CD4-positive, alpha-beta T cell (primary cell): ENCODE data around the gene UNKL. TPM values are rescaled to one million over a fixed set of nuclear protein-coding genes. Genes with fewer than 3 reads are reported as not detected.

ENCODE experiments used
- ATAC-seq: fragments of 200-7000 bp; cut with Tn5 transposase; one replicate; pipeline ENCODE4 v1.10.0; 2022; ENCODE audit warnings: mild to moderate bottlenecking; ENCODE audit not compliant: poor library complexity
- CTCF ChIA-PET: fragments of 350-600 bp; sonication (Branson Sonifier 250); formaldehyde crosslinking; loops from one replicate; lab custom pipeline; 2021; ENCODE audit warnings: antibody characterized with exemption, inconsistent platforms; lab: Charles Lee
- POLR2A ChIA-PET: fragments of 350-600 bp; sonication (Branson Sonifier 250); formaldehyde crosslinking; loops from one replicate; lab custom pipeline; 2021; ENCODE audit warnings: antibody characterized with exemption, inconsistent platforms; lab: Charles Lee
- DNase-seq, 14 experiments: peaks; one replicate each; pipeline ENCODE4 v3.0.0-alpha.2; 2013 to 2020; ENCODE audit warnings: mixed read lengths in 2 of 14
- H3K27ac ChIP-seq, 2 donors: one replicate each; pipeline versions ENCODE4 v1.5.1 to v1.7.0; 2013; ENCODE audit warnings: low read length in 2 of 2, low read depth in 1 of 2, mild to moderate bottlenecking in 1 of 2
- H3K27me3 ChIP-seq, 2 experiments: 1 replicate in 1 of 2; 2 replicates in 1 of 2; pipeline versions ENCODE4 v1.6.1 to v1.7.0; 2013; ENCODE audit warnings: low read length in 2 of 2, control low read depth in 1 of 2, mild to moderate bottlenecking in 1 of 2, moderate library complexity in 1 of 2; ENCODE audit not compliant: insufficient read depth in 2 of 2, control insufficient read depth in 1 of 2
- H3K36me3 ChIP-seq: one replicate; pipeline ENCODE4 v1.6.1; 2013; ENCODE audit warnings: low read length, control low read depth; ENCODE audit not compliant: insufficient read depth
- H3K4me1 ChIP-seq: one replicate; pipeline ENCODE4 v1.6.1; 2013; ENCODE audit warnings: low read length, control low read depth; ENCODE audit not compliant: insufficient read depth
- H3K4me3 ChIP-seq: one replicate; pipeline ENCODE4 v1.5.1; 2013; ENCODE audit warnings: mild to moderate bottlenecking, low read length, moderate library complexity
- H3K9me3 ChIP-seq, 2 experiments: 1 replicate in 1 of 2; 2 replicates in 1 of 2; pipeline versions ENCODE4 v1.6.1 to v1.7.0; 2013; ENCODE audit warnings: low read length in 2 of 2, mild to moderate bottlenecking in 2 of 2, control low read depth in 1 of 2, moderate library complexity in 1 of 2; ENCODE audit not compliant: control insufficient read depth in 1 of 2, insufficient read depth in 1 of 2
- H3K27ac Mint-ChIP-seq: one replicate; pipeline ENCODE4 v1.8.0; 2020; ENCODE audit warnings: mixed read lengths
- H3K27me3 Mint-ChIP-seq: one replicate; pipeline ENCODE4 v1.8.0; 2021; ENCODE audit warnings: mixed read lengths
- H3K36me3 Mint-ChIP-seq: one replicate; pipeline ENCODE4 v1.8.0; 2021; ENCODE audit warnings: low read depth, mixed read lengths
- H3K4me1 Mint-ChIP-seq: one replicate; pipeline ENCODE4 v1.8.0; 2021; ENCODE audit warnings: low read depth, mixed read lengths
- H3K4me3 Mint-ChIP-seq: one replicate; pipeline ENCODE4 v1.8.0; 2020; ENCODE audit warnings: mild to moderate bottlenecking, mixed read lengths
- H3K9me3 Mint-ChIP-seq: one replicate; pipeline ENCODE4 v1.8.0; 2020; ENCODE audit warnings: mixed read lengths
- intact Hi-C, 2 experiments: fragments of 100-400 bp; cut with DNase I in 1 of 2; cut with micrococcal nuclease in 1 of 2; formaldehyde crosslinking; loops; one replicate each; pipeline versions ENCODE4 v1.15.1 to v1.9.0; 2023 to 2025; cut with DNase I, micrococcal nuclease
- total RNA-seq, 174 experiments: library from RNA in 2 of 174; stranded (reverse) in 2 of 174; gene quantifications; one replicate each; pipeline ENCODE4 v1.2.3 and lab custom pipeline; 2021 to 2026
- TF ChIP-seq, protein P1 (sequence below): fragments of 200-600 bp; IDR thresholded peaks from one replicate; pipeline ENCODE4 v1.8.0; 2022; ENCODE audit warnings: antibody characterized with exemption, mild to moderate bottlenecking

The UNKL gene
- total RNA-seq, 2 experiments from 2014 or later, result 52.6 to 53.2 TPM

DNA sequence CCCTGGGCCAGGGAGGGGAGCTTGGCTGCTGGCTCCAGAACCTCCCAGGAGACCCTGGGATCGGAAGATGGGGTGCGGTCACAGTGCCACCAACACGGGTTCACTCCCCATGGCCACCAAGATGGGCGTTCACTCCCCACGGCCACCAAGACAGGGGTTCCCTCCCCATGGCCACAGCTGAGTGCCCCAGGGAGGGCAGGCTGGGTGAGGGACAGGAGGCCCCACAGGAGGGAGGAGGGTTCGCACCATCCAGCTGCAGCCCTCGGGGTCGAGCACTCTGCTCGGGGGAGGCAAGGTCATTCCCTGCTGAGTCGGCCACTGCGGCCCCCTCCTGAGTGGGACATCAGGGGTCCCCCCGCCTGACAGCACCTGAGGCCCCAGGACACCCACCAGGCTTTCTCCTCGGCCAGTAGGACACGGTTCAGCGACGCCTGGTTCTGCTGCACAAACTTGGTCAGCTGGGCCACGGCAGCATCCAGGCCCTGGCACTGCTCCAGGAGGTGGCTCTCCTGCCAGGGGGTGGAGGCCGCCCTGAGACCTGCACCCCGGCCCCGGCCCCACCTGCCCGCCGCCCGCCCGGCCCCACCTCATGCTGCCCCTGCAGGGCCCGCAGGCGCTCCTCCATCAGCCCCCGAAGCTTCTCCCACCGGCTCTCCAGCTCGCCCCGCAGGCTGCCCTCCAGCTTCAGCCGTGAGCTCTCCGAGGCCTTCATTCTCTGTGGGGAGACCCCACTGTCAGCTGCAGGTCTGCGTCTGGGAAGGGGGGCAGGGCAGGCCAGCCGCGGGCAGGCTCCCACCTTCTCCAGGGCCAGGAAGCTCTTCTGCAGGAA lies 23.9 kb upstream of the UNKL start:
- ChIA-PET CTCF (no interaction called here), POLR2A (no interaction called here)
- no peaks in the 10 kb centered on the region for H3K4me1 ChIP-seq
- Mint-ChIP-seq H3K4me1 (no peaks in the 10 kb centered on the region), H3K4me3 (no peak overlapping the region), H3K27me3 (no peaks in the 10 kb centered on the region), H3K36me3 (no peaks in the 10 kb centered on the region), H3K9me3 (no peaks in the 10 kb centered on the region), H3K27ac (no peak overlapping the region)
- no peaks in the 10 kb centered on the region for H3K9me3 ChIP-seq
- TF ChIP-seq, protein P1, sequence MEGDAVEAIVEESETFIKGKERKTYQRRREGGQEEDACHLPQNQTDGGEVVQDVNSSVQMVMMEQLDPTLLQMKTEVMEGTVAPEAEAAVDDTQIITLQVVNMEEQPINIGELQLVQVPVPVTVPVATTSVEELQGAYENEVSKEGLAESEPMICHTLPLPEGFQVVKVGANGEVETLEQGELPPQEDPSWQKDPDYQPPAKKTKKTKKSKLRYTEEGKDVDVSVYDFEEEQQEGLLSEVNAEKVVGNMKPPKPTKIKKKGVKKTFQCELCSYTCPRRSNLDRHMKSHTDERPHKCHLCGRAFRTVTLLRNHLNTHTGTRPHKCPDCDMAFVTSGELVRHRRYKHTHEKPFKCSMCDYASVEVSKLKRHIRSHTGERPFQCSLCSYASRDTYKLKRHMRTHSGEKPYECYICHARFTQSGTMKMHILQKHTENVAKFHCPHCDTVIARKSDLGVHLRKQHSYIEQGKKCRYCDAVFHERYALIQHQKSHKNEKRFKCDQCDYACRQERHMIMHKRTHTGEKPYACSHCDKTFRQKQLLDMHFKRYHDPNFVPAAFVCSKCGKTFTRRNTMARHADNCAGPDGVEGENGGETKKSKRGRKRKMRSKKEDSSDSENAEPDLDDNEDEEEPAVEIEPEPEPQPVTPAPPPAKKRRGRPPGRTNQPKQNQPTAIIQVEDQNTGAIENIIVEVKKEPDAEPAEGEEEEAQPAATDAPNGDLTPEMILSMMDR, result no peak
- no peak overlapping the region for H3K4me3 ChIP-seq
- H3K27me3 ChIP-seq, result peaks cover 0 to 1% of the 10 kb centered on the region in 2 experiments
- no peak for DNase-seq
- H3K27ac ChIP-seq, result no peak overlapping the region
- ATAC-seq, result no peak
- H3K36me3 ChIP-seq, result no peaks in the 10 kb centered on the region
- intact Hi-C loops, result no loop called here

DNA sequence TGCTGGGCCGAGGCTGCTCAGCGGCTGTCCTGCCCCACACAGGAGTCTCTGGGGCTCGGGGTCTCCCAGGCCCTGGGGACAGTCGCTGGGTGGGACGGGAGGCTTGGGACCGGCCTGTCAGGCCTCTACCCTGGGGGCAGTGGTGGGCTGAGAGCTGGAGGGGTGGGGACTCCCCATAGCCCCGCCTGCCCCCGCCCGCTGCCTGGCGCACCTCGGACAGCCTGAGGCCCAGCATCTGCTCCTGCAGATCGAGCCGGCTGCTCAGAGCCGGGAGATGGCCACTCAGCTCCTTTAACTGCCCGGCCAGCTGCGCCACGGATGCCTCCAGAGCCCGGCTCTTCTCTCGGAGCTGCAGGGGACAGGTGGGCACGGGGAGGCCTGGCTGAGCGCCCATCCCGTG lies 23.1 kb upstream of the UNKL start:
- Mint-ChIP-seq H3K27me3 (no peaks in the 10 kb centered on the region), H3K27ac (no peak overlapping the region), H3K9me3 (no peaks in the 10 kb centered on the region), H3K4me3 (no peak overlapping the region), H3K4me1 (no peaks in the 10 kb centered on the region), H3K36me3 (no peaks in the 10 kb centered on the region)
- TF ChIP-seq, protein P1, result no peak
- no peak for ATAC-seq
- Histone ChIP-seq H3K27me3 (peaks cover 0 to 3% of the 10 kb centered on the region in 2 experiments), H3K36me3 (no peaks in the 10 kb centered on the region), H3K4me3 (no peak overlapping the region), H3K9me3 (no peaks in the 10 kb centered on the region), H3K27ac (no peak overlapping the region), H3K4me1 (no peaks in the 10 kb centered on the region)
- intact Hi-C loops, result no loop called here
- POLR2A ChIA-PET, result no interaction called here
- no peak for DNase-seq
- CTCF ChIA-PET, result no interaction called here

DNA sequence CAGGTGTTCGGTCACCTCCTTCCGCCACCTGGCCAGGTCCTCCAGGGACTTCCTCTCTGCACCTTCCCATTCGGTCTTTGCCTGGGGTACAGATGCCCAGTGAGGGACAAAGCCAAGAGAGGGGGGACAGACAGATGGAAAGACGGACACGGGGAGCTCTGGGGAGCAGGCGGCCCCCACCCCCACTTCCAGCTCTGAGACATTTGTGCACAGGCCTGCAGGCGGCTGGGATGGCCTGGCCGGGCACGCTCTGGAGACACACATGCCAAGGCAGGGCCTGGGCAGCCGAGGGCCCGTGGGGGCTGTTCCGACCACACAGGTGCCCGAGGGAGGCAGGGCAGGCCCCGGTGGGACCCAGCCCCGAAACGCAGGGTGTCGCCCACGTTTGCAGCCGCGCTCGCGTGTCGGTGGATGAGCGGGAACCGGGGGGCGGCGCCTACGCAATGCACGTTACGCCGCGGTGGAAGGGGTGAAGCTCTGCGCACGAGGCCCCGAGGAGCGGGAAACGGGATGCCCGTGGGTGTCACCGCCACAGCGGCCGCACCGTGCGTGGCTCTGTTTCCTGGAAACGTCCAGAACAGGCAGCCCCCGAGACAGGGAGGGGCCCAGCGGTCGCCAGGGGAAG lies 22.3 kb upstream of the UNKL start:
- no peaks in the 10 kb centered on the region for H3K36me3 ChIP-seq
- no peaks in the 10 kb centered on the region for H3K9me3 Mint-ChIP-seq
- no peaks in the 10 kb centered on the region for H3K36me3 Mint-ChIP-seq
- H3K27me3 ChIP-seq, result peaks cover 0 to 5% of the 10 kb centered on the region in 2 experiments
- no peak overlapping the region for H3K4me3 Mint-ChIP-seq
- no peaks in the 10 kb centered on the region for H3K27me3 Mint-ChIP-seq
- no peaks in the 10 kb centered on the region for H3K4me1 Mint-ChIP-seq
- POLR2A ChIA-PET, result no interaction called here
- DNase-seq, result no peak
- peaks cover 7% of the 10 kb centered on the region for H3K4me1 ChIP-seq
- no peak overlapping the region for H3K27ac Mint-ChIP-seq
- H3K27ac ChIP-seq, result no peak overlapping the region
- CTCF ChIA-PET, result no interaction called here
- H3K9me3 ChIP-seq, result no peaks in the 10 kb centered on the region
- TF ChIP-seq, protein P1, result no peak
- no peak overlapping the region for H3K4me3 ChIP-seq
- intact Hi-C loops, result no loop called here
- no peak for ATAC-seq
